IMR-90 (cell line): ENCODE data around the gene RAB28. TPM values are rescaled to one million over a fixed set of nuclear protein-coding genes. Genes with fewer than 3 reads are reported as not detected.

Experiments used
- ATAC-seq: fragments of 200-7000 bp; cut with Tn5 transposase; 2 replicates; pipeline ENCODE4 v1.9.1; 2020; ENCODE audit warnings: low read depth, mild to moderate bottlenecking, moderate library complexity
- BruUV-seq: library from RNA; stranded (reverse); fragments of 400-500 nt; replicated peaks from 2 replicates; lab custom pipeline; 2021; lab: Mats Ljungman, UMichigan
- CTCF ChIA-PET: fragments of 300-600 bp; formaldehyde crosslinking; extraction: SDS; loops from one replicate; lab custom pipeline; 2021; ENCODE audit warnings: antibody characterized with exemption; lab: Yijun Ruan, JAX
- POLR2A ChIA-PET: fragments of 300-600 bp; sonication (Branson Sonifier 250); formaldehyde crosslinking; loops from one replicate; lab custom pipeline; 2022; ENCODE audit warnings: antibody characterized with exemption; ENCODE audit not compliant: unreplicated experiment; lab: Charles Lee
- DNase-seq: peaks from one replicate; pipeline ENCODE4 v3.0.0; 2013
- H2AFZ ChIP-seq: replicated peaks from 2 replicates; pipeline ENCODE3; 2013; ENCODE audit warnings: low read length, mild to moderate bottlenecking; ENCODE audit not compliant: poor library complexity
- H2AK5ac ChIP-seq: 2 replicates; pipeline ENCODE4 v1.6.1; 2013; ENCODE audit warnings: low read depth, low read length, inconsistent platforms
- H2AK9ac ChIP-seq: replicated peaks from 2 replicates; pipeline ENCODE3; 2013; ENCODE audit warnings: mild to moderate bottlenecking, low read depth, low read length, moderate library complexity; ENCODE audit not compliant: poor library complexity
- H2BK120ac ChIP-seq: 2 replicates; pipeline ENCODE4 v1.6.1; 2013; ENCODE audit warnings: low read depth, low read length, inconsistent platforms
- H2BK15ac ChIP-seq: 3 replicates; pipeline ENCODE4 v1.6.1; 2013; ENCODE audit warnings: low read depth, low read length, inconsistent platforms
- H2BK20ac ChIP-seq: 2 replicates; pipeline ENCODE4 v1.6.1; 2013; ENCODE audit warnings: low read depth, mild to moderate bottlenecking, inconsistent platforms, low read length, moderate library complexity
- H2BK5ac ChIP-seq: 2 replicates; pipeline ENCODE4 v1.6.1; 2013; ENCODE audit warnings: mild to moderate bottlenecking, low read depth, low read length, inconsistent platforms; ENCODE audit not compliant: poor library complexity, severe bottlenecking
- H3K14ac ChIP-seq: replicated peaks from 2 replicates; pipeline ENCODE4 v1.6.1; 2013; ENCODE audit warnings: low read depth, low read length, inconsistent platforms
- H3K18ac ChIP-seq: 2 replicates; pipeline ENCODE4 v1.6.1; 2013; ENCODE audit warnings: low read depth, low read length, control low read depth
- H3K23ac ChIP-seq: 2 replicates; pipeline ENCODE4 v1.6.1; 2013; ENCODE audit warnings: low read depth, low read length, inconsistent platforms
- H3K27ac ChIP-seq: 2 replicates; pipeline ENCODE4 v1.5.1; 2013; ENCODE audit warnings: mild to moderate bottlenecking, control low read depth, low read length; ENCODE audit not compliant: insufficient read depth
- H3K27me3 ChIP-seq: 2 replicates; pipeline ENCODE4 v1.6.1; 2013; ENCODE audit warnings: low read length; ENCODE audit not compliant: control insufficient read depth, insufficient read depth
- H3K36me3 ChIP-seq: 2 replicates; pipeline ENCODE4 v1.6.1; 2013; ENCODE audit warnings: low read length, mixed read lengths; ENCODE audit not compliant: control insufficient read depth, insufficient read depth
- H3K4ac ChIP-seq: 2 replicates; pipeline ENCODE4 v1.6.1; 2013; ENCODE audit warnings: low read depth, low read length, inconsistent platforms
- H3K4me1 ChIP-seq: 2 replicates; pipeline ENCODE4 v1.6.1; 2013; ENCODE audit warnings: low read length, mixed read lengths; ENCODE audit not compliant: control insufficient read depth, insufficient read depth
- H3K4me2 ChIP-seq: 2 replicates; pipeline ENCODE4 v1.6.1; 2013; ENCODE audit warnings: low read depth, mild to moderate bottlenecking, control low read depth, low read length, moderate library complexity
- H3K4me3 ChIP-seq: 2 replicates; pipeline ENCODE4 v1.5.1; 2013; ENCODE audit warnings: low read depth, mild to moderate bottlenecking, control low read depth, low read length, moderate library complexity; ENCODE audit not compliant: insufficient read depth
- H3K56ac ChIP-seq: 2 replicates; pipeline ENCODE4 v1.6.1; 2013; ENCODE audit warnings: low read length, inconsistent platforms; ENCODE audit not compliant: insufficient read depth; ENCODE audit errors: extremely low read depth
- H3K79me1 ChIP-seq, 2 experiments: 2 replicates each; pipeline ENCODE4 v1.6.1; 2013; ENCODE audit warnings: low read length in 2 of 2, inconsistent platforms in 1 of 2, low read depth in 1 of 2
- H3K9ac ChIP-seq: 2 replicates; pipeline ENCODE4 v1.6.1; 2013; ENCODE audit warnings: low read depth, low read length, control low read depth
- H3K9me1 ChIP-seq: 2 replicates; pipeline ENCODE4 v1.6.1; 2013; ENCODE audit warnings: low read length, inconsistent platforms; ENCODE audit not compliant: insufficient read depth
- H3K9me3 ChIP-seq: 2 replicates; pipeline ENCODE4 v1.6.1; 2013; ENCODE audit warnings: low read length; ENCODE audit not compliant: control insufficient read depth, insufficient read depth
- H4K20me1 ChIP-seq: 2 replicates; pipeline ENCODE4 v1.6.1; 2013; ENCODE audit warnings: low read length, inconsistent platforms; ENCODE audit not compliant: insufficient read depth
- H4K5ac ChIP-seq: 2 replicates; pipeline ENCODE4 v1.6.1; 2013; ENCODE audit warnings: mild to moderate bottlenecking, low read depth, low read length, control low read depth
- H4K8ac ChIP-seq, 2 experiments: 2 replicates each; pipeline ENCODE4 v1.6.1; 2013; ENCODE audit warnings: low read depth in 2 of 2, low read length in 2 of 2, control low read depth in 1 of 2, inconsistent platforms in 1 of 2
- H4K91ac ChIP-seq: 2 replicates; pipeline ENCODE4 v1.6.1; 2013; ENCODE audit warnings: low read depth, low read length, inconsistent platforms; ENCODE audit not compliant: insufficient read depth
- RCOR1 ChIP-seq: IDR thresholded peaks from 2 replicates; pipeline ENCODE4 v1.6.1; 2012; ENCODE audit warnings: mild to moderate bottlenecking, low read length, improper control_type of control experiment; ENCODE audit not compliant: insufficient replicate concordance
- WGBS, 2 experiments: methylation state at CpG; one replicate each; pipeline versions ENCODE4 v1.1.5 to v1.1.7; 2013; ENCODE audit warnings: missing lambda C conversion rate in 2 of 2; ENCODE audit not compliant: insufficient read length in 1 of 2; ENCODE audit errors: extremely low coverage in 2 of 2; 5-methylcytosine and 5-hydroxymethylcytosine counted together
- dilution Hi-C: fragments of 300-500 bp; cut with HindIII; formaldehyde crosslinking; loops from one replicate; pipeline ENCODE4 v1.14.3; 2018; ENCODE audit warnings: low sequenced_read_pairs; ENCODE audit not compliant: unreplicated experiment
- in situ Hi-C: fragments of 300-500 bp; cut with MboI; formaldehyde crosslinking; loops from 3 replicates; pipeline ENCODE4 v1.14.3; 2019; ENCODE audit warnings: low sequenced_read_pairs, inconsistent platforms, mixed read lengths
- intact Hi-C: fragments of 100-400 bp; cut with micrococcal nuclease; formaldehyde crosslinking; loops from 2 replicates; pipeline ENCODE4 v1.10.0; 2022
- polyA plus RNA-seq, 3 experiments: library from polyadenylated mRNA; depleted of rRNA; stranded (reverse); fragments of >200 nt; gene quantifications; 2 replicates each; pipeline ENCODE4 v1.2.3, GENCODE V29; 2012; ENCODE audit warnings: low replicate concordance in 1 of 3
- total RNA-seq: library from RNA; depleted of rRNA; stranded (reverse); fragments of >200 nt; gene quantifications from 2 replicates; pipeline ENCODE4 v1.2.3, GENCODE V29; 2012

RAB28 gene
- total and polyA plus RNA-seq, 2 of the 4 experiments (the other 2 are of a cell fraction), result 7.5 to 10.8 TPM

DNA sequence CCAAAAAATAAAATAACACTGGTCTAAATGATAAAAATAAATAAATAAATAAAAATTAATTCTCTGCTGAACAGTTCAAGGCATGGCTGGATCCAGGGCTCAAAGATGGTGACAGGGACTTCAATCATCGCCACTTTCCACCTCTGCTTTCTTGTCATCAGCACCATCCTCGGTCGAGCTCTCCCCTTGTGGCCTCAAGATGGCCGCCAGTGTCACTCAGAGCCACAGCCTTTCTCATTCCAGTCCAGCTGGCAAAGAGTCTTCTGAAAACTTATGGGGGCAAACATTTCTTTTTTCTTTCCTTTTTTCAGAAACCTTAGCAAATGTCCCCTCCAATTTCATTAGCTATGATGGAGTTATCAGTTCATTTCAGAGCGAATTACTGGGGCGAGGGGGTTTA, 119.5 kb downstream of the RAB28 start:
- H2AK5ac ChIP-seq, result no peak overlapping the region
- no peak for TF ChIP-seq RCOR1
- no peak overlapping the region for H3K56ac ChIP-seq
- H3K9me1 ChIP-seq, result no peaks in the 10 kb centered on the region; the same call in 1 of the 2 replicates
- no peaks in the 10 kb centered on the region for H4K20me1 ChIP-seq
- ChIA-PET POLR2A (no interaction called here), CTCF (no interaction called here)
- no peak overlapping the region for H4K8ac ChIP-seq
- H3K9me3 ChIP-seq, result no peaks in the 10 kb centered on the region
- 100% methylated on average over 1 of the region's 6 CpGs; no CpG with 5 or more reads in 1 of the 2 experiments for WGBS, 2 experiments
- no peaks in the 10 kb centered on the region for H3K4me1 ChIP-seq
- no peak overlapping the region for H2BK15ac ChIP-seq
- no peak overlapping the region for H3K18ac ChIP-seq
- H3K4ac ChIP-seq, result no peak overlapping the region
- no peak for DNase-seq
- H3K79me1 ChIP-seq, result no peaks in the 10 kb centered on the region
- ATAC-seq, result no peak
- H2BK120ac ChIP-seq, result no peak overlapping the region
- no peak overlapping the region for H3K23ac ChIP-seq
- H2AK9ac ChIP-seq, result no peak overlapping the region
- no peak overlapping the region for H4K5ac ChIP-seq
- no peaks in the 10 kb centered on the region for H3K27me3 ChIP-seq
- H3K36me3 ChIP-seq, result peaks cover 3% of the 10 kb centered on the region; the same call in 1 of the 2 replicates
- intact Hi-C loops (no loop called here), dilution Hi-C loops (no loop called here), in situ Hi-C loops (no loop called here)
- no peak overlapping the region for H2BK5ac ChIP-seq
- H3K27ac ChIP-seq, result no peak overlapping the region
- H2BK20ac ChIP-seq, result no peak overlapping the region
- no peak overlapping the region for H3K14ac ChIP-seq
- no peak overlapping the region for H3K4me2 ChIP-seq
- BruUV-seq, result no TSS peak
- no peak overlapping the region for H3K9ac ChIP-seq
- no peak overlapping the region for H3K4me3 ChIP-seq
- H4K91ac ChIP-seq, result no peak overlapping the region
- H2AFZ ChIP-seq, result no peak overlapping the region
